H1 (cell line): Measurements from ENCODE around the gene PPARA. TPM values are rescaled to one million over a fixed set of nuclear protein-coding genes. Genes with fewer than 3 reads are reported as not detected.

Experiments
- CTCF ChIA-PET: fragments of 300-600 bp; sonication (Branson Sonifier 250); formaldehyde crosslinking; loops from one replicate; lab custom pipeline; 2021; ENCODE audit not compliant: partially characterized antibody; lab: Charles Lee
- POLR2A ChIA-PET: fragments of 300-600 bp; sonication (Branson Sonifier 250); formaldehyde crosslinking; loops from one replicate; lab custom pipeline; 2021; ENCODE audit warnings: inconsistent platforms; ENCODE audit not compliant: partially characterized antibody; lab: Charles Lee
- DNase-seq, 2 experiments: peaks; one replicate each; pipeline versions ENCODE4 v3.0.0 to v3.0.0-alpha.2; 2010 to 2022; ENCODE audit warnings: low spot score in 2 of 2, low read depth in 1 of 2, mixed read lengths in 1 of 2
- FAIRE-seq: peaks from 2 replicates; lab custom pipeline; 2011; peaks lifted over from hg19 to GRCh38; lab: Jason Lieb, UNC
- H2AFZ ChIP-seq: 2 replicates; pipeline ENCODE4 v1.8.1; 2012; ENCODE audit warnings: low read length, inconsistent platforms
- H2AK5ac ChIP-seq: 2 replicates; pipeline ENCODE4 v1.6.1; 2013; ENCODE audit warnings: low read depth, low read length
- H2BK120ac ChIP-seq: replicated peaks from 2 replicates; pipeline ENCODE3; 2013; ENCODE audit warnings: low read depth, low read length, inconsistent platforms
- H2BK12ac ChIP-seq: 2 replicates; pipeline ENCODE4 v1.6.1; 2013; ENCODE audit warnings: low read depth, low read length
- H2BK15ac ChIP-seq: 2 replicates; pipeline ENCODE4 v1.6.1; 2013; ENCODE audit warnings: low read length
- H2BK20ac ChIP-seq: 2 replicates; pipeline ENCODE4 v1.6.1; 2013; ENCODE audit warnings: low read length
- H2BK5ac ChIP-seq: 2 replicates; pipeline ENCODE4 v1.6.1; 2013; ENCODE audit warnings: low read depth, low read length
- H3K14ac ChIP-seq: 2 replicates; pipeline ENCODE4 v1.6.1; 2013; ENCODE audit warnings: inconsistent platforms; ENCODE audit not compliant: insufficient read length
- H3K18ac ChIP-seq: 2 replicates; pipeline ENCODE4 v1.6.1; 2013; ENCODE audit warnings: low read length; ENCODE audit errors: extremely low read depth
- H3K23ac ChIP-seq: 2 replicates; pipeline ENCODE4 v1.6.1; 2013; ENCODE audit warnings: inconsistent platforms; ENCODE audit not compliant: insufficient read length
- H3K23me2 ChIP-seq: 2 replicates; pipeline ENCODE4 v1.6.1; 2013; ENCODE audit warnings: low read depth, low read length
- H3K27ac ChIP-seq: 2 replicates; pipeline ENCODE4 v1.6.1; 2011; ENCODE audit warnings: low read depth, low read length, inconsistent platforms
- H3K27me3 ChIP-seq, 4 experiments: replicated peaks in 1 of 4; 1 replicate in 1 of 4; 2 replicates in 3 of 4; pipeline versions ENCODE4 v1.6.1 to v1.8.1; 2011 to 2013; ENCODE audit warnings: low read length in 3 of 4, mild to moderate bottlenecking in 3 of 4, inconsistent platforms in 2 of 4, mixed read lengths in 2 of 4, moderate library complexity in 1 of 4; ENCODE audit not compliant: control insufficient read depth in 3 of 4, insufficient read depth in 3 of 4; ENCODE audit errors: extremely low read depth in 1 of 4
- H3K36me3 ChIP-seq, 4 experiments: 2 replicates each; pipeline versions ENCODE4 v1.6.1 to v1.8.1; 2011 to 2013; ENCODE audit warnings: mild to moderate bottlenecking in 4 of 4, low read length in 3 of 4, moderate library complexity in 2 of 4, control low read depth in 1 of 4, inconsistent platforms in 1 of 4; ENCODE audit not compliant: insufficient read depth in 4 of 4, control insufficient read depth in 2 of 4
- H3K4ac ChIP-seq: replicated peaks from 2 replicates; pipeline ENCODE3; 2013; ENCODE audit warnings: low read length, low read depth, mixed read lengths, inconsistent platforms; ENCODE audit not compliant: insufficient read length
- H3K4me1 ChIP-seq, 4 experiments: replicated peaks in 1 of 4; 1 replicate in 1 of 4; 2 replicates in 3 of 4; pipeline versions ENCODE4 v1.6.1 to v1.8.1; 2011 to 2013; ENCODE audit warnings: low read length in 3 of 4, inconsistent platforms in 2 of 4, mixed read lengths in 1 of 4; ENCODE audit not compliant: insufficient read depth in 4 of 4, control insufficient read depth in 3 of 4
- H3K4me2 ChIP-seq, 2 experiments: 2 replicates each; pipeline versions ENCODE4 v1.6.1 to v1.8.1; 2011 to 2013; ENCODE audit warnings: low read depth in 2 of 2, low read length in 2 of 2, control low read depth in 1 of 2, inconsistent platforms in 1 of 2, mild to moderate bottlenecking in 1 of 2; ENCODE audit not compliant: insufficient read depth in 1 of 2
- H3K4me3 ChIP-seq, 4 experiments: fragments of 200-600, 300-600 bp in 1 of 4; sonication (generic), shearing (Covaris generic), sonication (Bioruptor Twin) in 1 of 4; 2 replicates each; pipeline versions ENCODE4 v1.5.1 to v1.8.1; 2011 to 2016; ENCODE audit warnings: low read length in 4 of 4, low read depth in 3 of 4, control low read depth in 2 of 4, inconsistent platforms in 2 of 4, mild to moderate bottlenecking in 2 of 4, mixed read lengths in 1 of 4, moderate library complexity in 1 of 4; ENCODE audit not compliant: insufficient read depth in 2 of 4; ENCODE audit errors: extremely low read depth in 1 of 4
- H3K56ac ChIP-seq: replicated peaks from 2 replicates; pipeline ENCODE3; 2013; ENCODE audit warnings: low read depth, mild to moderate bottlenecking, mixed read lengths, low read length, inconsistent platforms; ENCODE audit not compliant: insufficient read length
- H3K79me1 ChIP-seq: 2 replicates; pipeline ENCODE4 v1.6.1; 2013; ENCODE audit warnings: low read depth, low read length, control low read depth
- H3K79me2 ChIP-seq, 2 experiments: 2 replicates each; pipeline versions ENCODE4 v1.6.1 to v1.8.1; 2012 to 2013; ENCODE audit warnings: low read length in 2 of 2, mild to moderate bottlenecking in 2 of 2, inconsistent platforms in 1 of 2; ENCODE audit not compliant: insufficient read depth in 2 of 2, control insufficient read depth in 1 of 2
- H3K9ac ChIP-seq, 4 experiments: replicated peaks in 1 of 4; 1 replicate in 1 of 4; 2 replicates in 3 of 4; pipeline versions ENCODE4 v1.6.1 to v1.8.1; 2011 to 2013; ENCODE audit warnings: low read depth in 3 of 4, low read length in 3 of 4, control low read depth in 2 of 4, mild to moderate bottlenecking in 2 of 4, moderate library complexity in 2 of 4, inconsistent platforms in 1 of 4; ENCODE audit errors: extremely low read depth in 1 of 4
- H3K9me3 ChIP-seq, 2 experiments: 2 replicates each; pipeline versions ENCODE4 v1.6.1 to v1.8.1; 2012 to 2013; ENCODE audit warnings: mild to moderate bottlenecking in 2 of 2, moderate library complexity in 2 of 2, control low read depth in 1 of 2, inconsistent platforms in 1 of 2, low read depth in 1 of 2, low read length in 1 of 2, mixed read lengths in 1 of 2; ENCODE audit not compliant: insufficient read depth in 2 of 2
- H4K20me1 ChIP-seq, 2 experiments: replicated peaks in 1 of 2; 2 replicates each; pipeline versions ENCODE3 to v1.8.1; 2011 to 2013; ENCODE audit warnings: inconsistent platforms in 2 of 2, low read length in 2 of 2, mild to moderate bottlenecking in 1 of 2; ENCODE audit not compliant: insufficient read depth in 2 of 2, control insufficient read depth in 1 of 2
- H4K5ac ChIP-seq: 2 replicates; pipeline ENCODE4 v1.6.1; 2013; ENCODE audit warnings: low read length, low read depth, mixed read lengths, inconsistent platforms; ENCODE audit not compliant: insufficient read length
- H4K8ac ChIP-seq: 2 replicates; pipeline ENCODE4 v1.8.0; 2013; ENCODE audit warnings: mild to moderate bottlenecking, moderate library complexity, low read length, inconsistent platforms; ENCODE audit not compliant: insufficient read depth; ENCODE audit errors: extremely low read depth
- H4K91ac ChIP-seq: replicated peaks from 2 replicates; pipeline ENCODE3; 2013; ENCODE audit warnings: low read length, mixed read lengths, inconsistent platforms; ENCODE audit not compliant: insufficient read length
- CBX5 ChIP-seq: fragments of 300-800, 300-1000 bp; sonication (generic); IDR thresholded peaks from 2 replicates; pipeline ENCODE4 v1.7.1; 2016; ENCODE audit warnings: antibody characterized with exemption, low read length, low read depth
- EP300 ChIP-seq, 2 experiments: IDR thresholded peaks; 1 replicate in 1 of 2; 2 replicates in 1 of 2; pipeline ENCODE4 v1.6.1; 2011 to 2012; ENCODE audit warnings: low read depth in 2 of 2, low read length in 2 of 2, mild to moderate bottlenecking in 2 of 2, borderline replicate concordance in 1 of 2, inconsistent platforms in 1 of 2, moderate library complexity in 1 of 2
- HDAC6 ChIP-seq: IDR thresholded peaks from one replicate; pipeline ENCODE4 v1.7.1; 2012; ENCODE audit warnings: low read depth, mild to moderate bottlenecking, inconsistent platforms, low read length, moderate library complexity
- KDM4A ChIP-seq: IDR thresholded peaks from one replicate; pipeline ENCODE4 v1.7.1; 2012; ENCODE audit warnings: low read depth, mild to moderate bottlenecking, moderate library complexity, low read length, inconsistent platforms; ENCODE audit not compliant: severe bottlenecking
- RFX5 ChIP-seq: IDR thresholded peaks from 2 replicates; pipeline ENCODE4 v1.6.1; 2011; ENCODE audit warnings: low read depth, low read length, improper control_type of control experiment, borderline replicate concordance
- SIRT6 ChIP-seq: IDR thresholded peaks from one replicate; pipeline ENCODE4 v1.7.1; 2012; ENCODE audit warnings: low read length, inconsistent platforms
- SIX5 ChIP-seq: IDR thresholded peaks from 2 replicates; pipeline ENCODE4 v1.6.1; 2011; ENCODE audit warnings: mild to moderate bottlenecking, low read depth, low read length
- WGBS, 2 experiments: shearing (Covaris generic) in 1 of 2; methylation state at CpG; one replicate each; pipeline versions ENCODE4 v1.1.6 to v1.1.7; 2013 to 2015; ENCODE audit warnings: low lambda C conversion rate in 2 of 2, mixed read lengths in 2 of 2, inconsistent platforms in 1 of 2, low coverage in 1 of 2, missing lambda C conversion rate in 1 of 2; ENCODE audit not compliant: insufficient replicate concordance in 2 of 2, insufficient coverage in 1 of 2, insufficient read length in 1 of 2; ENCODE audit errors: extremely low coverage in 1 of 2, missing lambda C conversion rate in 1 of 2; 5-methylcytosine and 5-hydroxymethylcytosine counted together
- polyA plus RNA-seq, 7 experiments: library from polyadenylated mRNA; depleted of rRNA in 3 of 7; stranded (reverse) in 5 of 7; unstranded in 2 of 7; fragments of >200 nt in 5 of 7; fragments of 200-250 nt in 2 of 7; gene quantifications; 1 replicate in 5 of 7; 2 replicates in 1 of 7; 4 replicates in 1 of 7; pipeline versions ENCODE4 v1.2.1 to v1.2.3, GENCODE V29; 2011 to 2013; ENCODE audit warnings: missing spikeins in 2 of 7, mixed read lengths in 2 of 7
- total RNA-seq: library from RNA; stranded (reverse); fragmentation: NEBNext Ultra II Directional; extraction: Animal tissue kit (Norgen Biotek cat#: 25700); gene quantifications from 2 replicates; pipeline ENCODE4 v1.2.1, GENCODE V29; 2021

The PPARA gene
- total and polyA plus RNA-seq, 2 of the 8 experiments (the other 6 are each of a cell fraction or from before 2014, with no cell fraction given), result 3.1 to 8.2 TPM

GRCh38 chr22:46146329-46146728 lies 4.0 kb upstream of the PPARA start:
- Histone ChIP-seq H3K56ac (no peak overlapping the region), H3K9ac (no peak overlapping the region), H3K4ac (no peak overlapping the region), H4K91ac (no peak overlapping the region), H3K14ac (no peak overlapping the region), H4K8ac (no peak overlapping the region), H3K79me2 (no peaks in the 10 kb centered on the region), H2BK20ac (no peak overlapping the region), H3K4me2 (no peak overlapping the region), H3K18ac (no peak overlapping the region), H3K4me1 (peaks cover 0 to 4% (median 2%) of the 10 kb centered on the region in 4 experiments; a peak in 2 of 7 replicates), H3K23me2 (peaks cover 15% of the 10 kb centered on the region; the same call in 1 of the 2 replicates), H2BK120ac (no peak overlapping the region), H3K36me3 (no peaks in the 10 kb centered on the region), H3K23ac (no peak overlapping the region), H4K20me1 (no peaks in the 10 kb centered on the region), H2BK15ac (no peak overlapping the region), H2BK5ac (no peak overlapping the region), H2BK12ac (no peak overlapping the region), H4K5ac (no peak overlapping the region), H2AFZ (no peak overlapping the region), H3K27me3 (peaks cover 6 to 32% (median 23%) of the 10 kb centered on the region in 4 experiments), H3K4me3 (no peak overlapping the region), H3K27ac (no peak overlapping the region), H3K79me1 (no peaks in the 10 kb centered on the region), H2AK5ac (no peak overlapping the region), H3K9me3 (no peaks in the 10 kb centered on the region)
- CTCF ChIA-PET, result interaction anchor here (0.9 to 3.8 kb wide), 4 partner anchors 13 to 152 kb away, joined by 3 to 15 read pairs (median 4); no protein-coding TSS in a partner anchor
- DNase-seq, result no peak
- FAIRE-seq, result no peak
- POLR2A ChIA-PET, result no interaction called here
- WGBS, 2 experiments, result 91% methylated on average over 4 of the region's 4 CpGs; no CpG with 5 or more reads in 1 of the 2 experiments
- no peak for TF ChIP-seq RFX5
- TF ChIP-seq KDM4A, result no peak
- no peak for TF ChIP-seq HDAC6
- TF ChIP-seq EP300 (IDR thresholded peaks at IDR 0.05; ENCODE audit: borderline replicate concordance in 1 of 2, low read depth in 2 of 2, low read length in 2 of 2), result no peak
- no peak for TF ChIP-seq SIX5
- no peak for TF ChIP-seq CBX5
- no peak for TF ChIP-seq SIRT6
